Cardiac septum (tissue), 1 donor: Measurements from ENCODE around the gene PITPNC1. TPM values are rescaled to one million over a fixed set of nuclear protein-coding genes. Genes with fewer than 3 reads are reported as not detected.
"Not testable (repeated sequence)": the region's sequence is repeated elsewhere in the genome, so short reads cannot be mapped to it uniquely, and the experiment has no call there.

ENCODE experiments used
- DNase-seq: peaks from one replicate; pipeline ENCODE4 v3.0.0-alpha.2; 2020; ENCODE audit warnings: low spot score
- intact Hi-C: fragments of 100-400 bp; cut with DNase I; formaldehyde crosslinking; loops from one replicate; pipeline ENCODE4 v1.14.0; 2022
- total RNA-seq: library from RNA; stranded (reverse); fragmentation: NEBNext Ultra II Directional; extraction: Animal tissue kit (Norgen Biotek cat#: 25700); gene quantifications from one replicate; pipeline ENCODE4 v1.2.1, GENCODE V29; 2021
- donor health status: DM: no; HTN: no; CAD: no.

PITPNC1 gene
- total RNA-seq, 1 donor from 2014 or later, result 12.5 TPM

- DNase-seq, result no peak
- intact Hi-C loops, result no loop called here
These were observed 201.0 kb downstream of the PITPNC1 start for GRCh38 chr17:67578142-67578457.

- intact Hi-C loops, result not testable (repeated sequence)
These were observed 201.8 kb downstream of the PITPNC1 start for GRCh38 chr17:67578679-67579405.

GRCh38 chr17:67582673-67583081, 205.6 kb downstream of the PITPNC1 start:
- no peak for DNase-seq
- intact Hi-C loops, result no loop called here

More at GRCh38 chr17:67578679-67579405, 201.8 kb downstream of the PITPNC1 start:
- not testable (repeated sequence) for DNase-seq

- intact Hi-C loops, result no loop called here
- no peak for DNase-seq
These were observed 208.1 kb downstream of the PITPNC1 start for GRCh38 chr17:67585077-67585602.

- DNase-seq, result no peak
- intact Hi-C loops, result no loop called here
These were observed 211.2 kb downstream of the PITPNC1 start for GRCh38 chr17:67588326-67588725.

GRCh38 chr17:67594115-67594880, 217.2 kb downstream of the PITPNC1 start:
- peak; percentile 2 for DNase-seq
- intact Hi-C loops, result no loop called here

GRCh38 chr17:67600408-67600807, 223.3 kb downstream of the PITPNC1 start:
- intact Hi-C loops, result loop anchor here (10.0 kb wide), 1 partner anchor 116 kb away; no protein-coding TSS in a partner anchor
- no peak for DNase-seq

- intact Hi-C loops, result loop anchor here (10.0 kb wide), 1 partner anchor 117 kb away; no protein-coding TSS in a partner anchor
- DNase-seq, result no peak
These were observed 224.8 kb downstream of the PITPNC1 start for GRCh38 chr17:67601897-67602296.

GRCh38 chr17:67602444-67602843, 225.4 kb downstream of the PITPNC1 start:
- intact Hi-C loops, result loop anchor here (10.0 kb wide), 1 partner anchor 118 kb away; no protein-coding TSS in a partner anchor
- no peak for DNase-seq

- intact Hi-C loops, result loop anchor here (10.0 kb wide), 1 partner anchor 118 kb away; no protein-coding TSS in a partner anchor
- no peak for DNase-seq
These were observed 225.9 kb downstream of the PITPNC1 start for GRCh38 chr17:67602974-67603373.

GRCh38 chr17:67605256-67605912, 228.3 kb downstream of the PITPNC1 start:
- intact Hi-C loops, result loop anchor here (5.0 to 10.0 kb wide), 2 partner anchors 121 to 228 kb away; partner anchors contain the start of gene PITPNC1

GRCh38 chr17:67606471-67606870, 229.4 kb downstream of the PITPNC1 start:
- DNase-seq, result no peak
- intact Hi-C loops, result loop anchor here (5.0 to 10.0 kb wide), 2 partner anchors 122 to 229 kb away; partner anchors contain the start of gene PITPNC1

More at GRCh38 chr17:67605256-67605912, 228.3 kb downstream of the PITPNC1 start:
- no peak for DNase-seq

GRCh38 chr17:67606896-67607604, 230.0 kb downstream of the PITPNC1 start:
- no peak for DNase-seq
- intact Hi-C loops, result loop anchor here (5.0 to 10.0 kb wide), 2 partner anchors 122 to 230 kb away; partner anchors contain the start of gene PITPNC1

GRCh38 chr17:67610061-67610460, 233.0 kb downstream of the PITPNC1 start:
- intact Hi-C loops, result no loop called here
- DNase-seq, result no peak

GRCh38 chr17:67613961-67614360, 236.9 kb downstream of the PITPNC1 start:
- DNase-seq, result no peak
- intact Hi-C loops, result no loop called here

GRCh38 chr17:67615011-67615561, 238.0 kb downstream of the PITPNC1 start:
- DNase-seq, result peak; percentile 67
- intact Hi-C loops, result no loop called here

GRCh38 chr17:67615736-67616135, 238.7 kb downstream of the PITPNC1 start:
- peak; percentile 19 for DNase-seq
- intact Hi-C loops, result no loop called here

- intact Hi-C loops, result no loop called here
- DNase-seq, result peak; percentile 4
These were observed 240.3 kb downstream of the PITPNC1 start for GRCh38 chr17:67617304-67617899.
